Astrocyte (in vitro differentiated cells and primary cell): ENCODE results near the gene AXL.

Experiments used
- CTCF ChIP-seq: IDR thresholded peaks from 2 replicates; pipeline ENCODE4 v1.5.1; 2011; ENCODE audit warnings: low read depth, mild to moderate bottlenecking, inconsistent platforms, low read length, moderate library complexity; ENCODE audit not compliant: insufficient read depth
- EZH2 ChIP-seq: IDR thresholded peaks from 2 replicates; pipeline ENCODE4 v1.6.1; 2012; ENCODE audit warnings: mild to moderate bottlenecking, low read length, inconsistent platforms; ENCODE audit not compliant: insufficient read depth

- TF ChIP-seq CTCF (no peak), EZH2 (no peak)
Measured at GRCh38 chr19:41297628-41298347, 78.8 kb downstream of the AXL start.
